H1 (cell line): ENCODE results near the gene CISD1. TPM values are rescaled to one million over a fixed set of nuclear protein-coding genes. Genes with fewer than 3 reads are reported as not detected.

ENCODE experiments used
- CTCF ChIA-PET: fragments of 300-600 bp; sonication (Branson Sonifier 250); formaldehyde crosslinking; loops from one replicate; lab custom pipeline; 2021; ENCODE audit not compliant: partially characterized antibody; lab: Charles Lee
- POLR2A ChIA-PET: fragments of 300-600 bp; sonication (Branson Sonifier 250); formaldehyde crosslinking; loops from one replicate; lab custom pipeline; 2021; ENCODE audit warnings: inconsistent platforms; ENCODE audit not compliant: partially characterized antibody; lab: Charles Lee
- DNase-seq, 2 experiments: peaks; one replicate each; pipeline versions ENCODE4 v3.0.0 to v3.0.0-alpha.2; 2010 to 2022; ENCODE audit warnings: low spot score in 2 of 2, low read depth in 1 of 2, mixed read lengths in 1 of 2
- FAIRE-seq: peaks from 2 replicates; lab custom pipeline; 2011; peaks lifted over from hg19 to GRCh38; lab: Jason Lieb, UNC
- H2AFZ ChIP-seq: 2 replicates; pipeline ENCODE4 v1.8.1; 2012; ENCODE audit warnings: low read length, inconsistent platforms
- H2AK5ac ChIP-seq: 2 replicates; pipeline ENCODE4 v1.6.1; 2013; ENCODE audit warnings: low read depth, low read length
- H2BK120ac ChIP-seq: replicated peaks from 2 replicates; pipeline ENCODE3; 2013; ENCODE audit warnings: low read depth, low read length, inconsistent platforms
- H2BK12ac ChIP-seq: 2 replicates; pipeline ENCODE4 v1.6.1; 2013; ENCODE audit warnings: low read depth, low read length
- H2BK15ac ChIP-seq: 2 replicates; pipeline ENCODE4 v1.6.1; 2013; ENCODE audit warnings: low read length
- H2BK20ac ChIP-seq: 2 replicates; pipeline ENCODE4 v1.6.1; 2013; ENCODE audit warnings: low read length
- H2BK5ac ChIP-seq: 2 replicates; pipeline ENCODE4 v1.6.1; 2013; ENCODE audit warnings: low read depth, low read length
- H3K14ac ChIP-seq: 2 replicates; pipeline ENCODE4 v1.6.1; 2013; ENCODE audit warnings: inconsistent platforms; ENCODE audit not compliant: insufficient read length
- H3K18ac ChIP-seq: 2 replicates; pipeline ENCODE4 v1.6.1; 2013; ENCODE audit warnings: low read length; ENCODE audit errors: extremely low read depth
- H3K23ac ChIP-seq: 2 replicates; pipeline ENCODE4 v1.6.1; 2013; ENCODE audit warnings: inconsistent platforms; ENCODE audit not compliant: insufficient read length
- H3K23me2 ChIP-seq: 2 replicates; pipeline ENCODE4 v1.6.1; 2013; ENCODE audit warnings: low read depth, low read length
- H3K27ac ChIP-seq: 2 replicates; pipeline ENCODE4 v1.6.1; 2011; ENCODE audit warnings: low read depth, low read length, inconsistent platforms
- H3K27me3 ChIP-seq, 4 experiments: replicated peaks in 1 of 4; 1 replicate in 1 of 4; 2 replicates in 3 of 4; pipeline versions ENCODE4 v1.6.1 to v1.8.1; 2011 to 2013; ENCODE audit warnings: low read length in 3 of 4, mild to moderate bottlenecking in 3 of 4, inconsistent platforms in 2 of 4, mixed read lengths in 2 of 4, moderate library complexity in 1 of 4; ENCODE audit not compliant: control insufficient read depth in 3 of 4, insufficient read depth in 3 of 4; ENCODE audit errors: extremely low read depth in 1 of 4
- H3K36me3 ChIP-seq, 4 experiments: 2 replicates each; pipeline versions ENCODE4 v1.6.1 to v1.8.1; 2011 to 2013; ENCODE audit warnings: mild to moderate bottlenecking in 4 of 4, low read length in 3 of 4, moderate library complexity in 2 of 4, control low read depth in 1 of 4, inconsistent platforms in 1 of 4; ENCODE audit not compliant: insufficient read depth in 4 of 4, control insufficient read depth in 2 of 4
- H3K4ac ChIP-seq: replicated peaks from 2 replicates; pipeline ENCODE3; 2013; ENCODE audit warnings: low read length, low read depth, mixed read lengths, inconsistent platforms; ENCODE audit not compliant: insufficient read length
- H3K4me1 ChIP-seq, 4 experiments: replicated peaks in 1 of 4; 1 replicate in 1 of 4; 2 replicates in 3 of 4; pipeline versions ENCODE4 v1.6.1 to v1.8.1; 2011 to 2013; ENCODE audit warnings: low read length in 3 of 4, inconsistent platforms in 2 of 4, mixed read lengths in 1 of 4; ENCODE audit not compliant: insufficient read depth in 4 of 4, control insufficient read depth in 3 of 4
- H3K4me2 ChIP-seq, 2 experiments: 2 replicates each; pipeline versions ENCODE4 v1.6.1 to v1.8.1; 2011 to 2013; ENCODE audit warnings: low read depth in 2 of 2, low read length in 2 of 2, control low read depth in 1 of 2, inconsistent platforms in 1 of 2, mild to moderate bottlenecking in 1 of 2; ENCODE audit not compliant: insufficient read depth in 1 of 2
- H3K4me3 ChIP-seq, 4 experiments: fragments of 200-600, 300-600 bp in 1 of 4; sonication (generic), shearing (Covaris generic), sonication (Bioruptor Twin) in 1 of 4; 2 replicates each; pipeline versions ENCODE4 v1.5.1 to v1.8.1; 2011 to 2016; ENCODE audit warnings: low read length in 4 of 4, low read depth in 3 of 4, control low read depth in 2 of 4, inconsistent platforms in 2 of 4, mild to moderate bottlenecking in 2 of 4, mixed read lengths in 1 of 4, moderate library complexity in 1 of 4; ENCODE audit not compliant: insufficient read depth in 2 of 4; ENCODE audit errors: extremely low read depth in 1 of 4
- H3K56ac ChIP-seq: replicated peaks from 2 replicates; pipeline ENCODE3; 2013; ENCODE audit warnings: low read depth, mild to moderate bottlenecking, mixed read lengths, low read length, inconsistent platforms; ENCODE audit not compliant: insufficient read length
- H3K79me1 ChIP-seq: 2 replicates; pipeline ENCODE4 v1.6.1; 2013; ENCODE audit warnings: low read depth, low read length, control low read depth
- H3K79me2 ChIP-seq, 2 experiments: 2 replicates each; pipeline versions ENCODE4 v1.6.1 to v1.8.1; 2012 to 2013; ENCODE audit warnings: low read length in 2 of 2, mild to moderate bottlenecking in 2 of 2, inconsistent platforms in 1 of 2; ENCODE audit not compliant: insufficient read depth in 2 of 2, control insufficient read depth in 1 of 2
- H3K9ac ChIP-seq, 4 experiments: replicated peaks in 1 of 4; 1 replicate in 1 of 4; 2 replicates in 3 of 4; pipeline versions ENCODE4 v1.6.1 to v1.8.1; 2011 to 2013; ENCODE audit warnings: low read depth in 3 of 4, low read length in 3 of 4, control low read depth in 2 of 4, mild to moderate bottlenecking in 2 of 4, moderate library complexity in 2 of 4, inconsistent platforms in 1 of 4; ENCODE audit errors: extremely low read depth in 1 of 4
- H3K9me3 ChIP-seq, 2 experiments: 2 replicates each; pipeline versions ENCODE4 v1.6.1 to v1.8.1; 2012 to 2013; ENCODE audit warnings: mild to moderate bottlenecking in 2 of 2, moderate library complexity in 2 of 2, control low read depth in 1 of 2, inconsistent platforms in 1 of 2, low read depth in 1 of 2, low read length in 1 of 2, mixed read lengths in 1 of 2; ENCODE audit not compliant: insufficient read depth in 2 of 2
- H4K20me1 ChIP-seq, 2 experiments: replicated peaks in 1 of 2; 2 replicates each; pipeline versions ENCODE3 to v1.8.1; 2011 to 2013; ENCODE audit warnings: inconsistent platforms in 2 of 2, low read length in 2 of 2, mild to moderate bottlenecking in 1 of 2; ENCODE audit not compliant: insufficient read depth in 2 of 2, control insufficient read depth in 1 of 2
- H4K5ac ChIP-seq: 2 replicates; pipeline ENCODE4 v1.6.1; 2013; ENCODE audit warnings: low read length, low read depth, mixed read lengths, inconsistent platforms; ENCODE audit not compliant: insufficient read length
- H4K8ac ChIP-seq: 2 replicates; pipeline ENCODE4 v1.8.0; 2013; ENCODE audit warnings: mild to moderate bottlenecking, moderate library complexity, low read length, inconsistent platforms; ENCODE audit not compliant: insufficient read depth; ENCODE audit errors: extremely low read depth
- H4K91ac ChIP-seq: replicated peaks from 2 replicates; pipeline ENCODE3; 2013; ENCODE audit warnings: low read length, mixed read lengths, inconsistent platforms; ENCODE audit not compliant: insufficient read length
- CBX5 ChIP-seq: fragments of 300-800, 300-1000 bp; sonication (generic); IDR thresholded peaks from 2 replicates; pipeline ENCODE4 v1.7.1; 2016; ENCODE audit warnings: antibody characterized with exemption, low read length, low read depth
- CTCF ChIP-seq, 3 experiments: IDR thresholded peaks; 1 replicate in 2 of 3; 2 replicates in 1 of 3; pipeline versions ENCODE4 v1.5.1 to v1.6.1; 2011; ENCODE audit warnings: low read length in 3 of 3, mild to moderate bottlenecking in 3 of 3, inconsistent platforms in 2 of 3, low read depth in 1 of 3, moderate library complexity in 1 of 3; ENCODE audit not compliant: insufficient read depth in 1 of 3; ENCODE audit errors: control extremely low read depth in 1 of 3
- EGR1 ChIP-seq: IDR thresholded peaks from 2 replicates; pipeline ENCODE4 v1.6.1; 2011; ENCODE audit warnings: low read depth, low read length, borderline replicate concordance
- EZH2 ChIP-seq: fragments of 200-600 bp; sonication (generic); IDR thresholded peaks from 2 replicates; pipeline ENCODE4 v1.7.1; 2012; ENCODE audit warnings: low read depth, mild to moderate bottlenecking, moderate library complexity, low read length, inconsistent platforms; ENCODE audit not compliant: severe bottlenecking
- FOSL1 ChIP-seq: IDR thresholded peaks from 2 replicates; pipeline ENCODE4 v1.6.1; 2011; ENCODE audit warnings: mild to moderate bottlenecking, low read depth, low read length, moderate library complexity; ENCODE audit not compliant: insufficient read depth
- POU5F1 ChIP-seq: IDR thresholded peaks from 2 replicates; pipeline ENCODE4 v1.6.1; 2011; ENCODE audit warnings: low read depth, mild to moderate bottlenecking, low read length, moderate library complexity
- RFX5 ChIP-seq: IDR thresholded peaks from 2 replicates; pipeline ENCODE4 v1.6.1; 2011; ENCODE audit warnings: low read depth, low read length, improper control_type of control experiment, borderline replicate concordance
- RNF2 ChIP-seq: fragments of 200-900, 300-1000 bp; sonication (generic); IDR thresholded peaks from 2 replicates; pipeline ENCODE4 v1.7.1; 2016; ENCODE audit warnings: borderline replicate concordance, low read depth, mild to moderate bottlenecking, antibody characterized with exemption, low read length; ENCODE audit not compliant: poor library complexity, severe bottlenecking; ENCODE audit errors: missing control alignments
- SIRT6 ChIP-seq: IDR thresholded peaks from one replicate; pipeline ENCODE4 v1.7.1; 2012; ENCODE audit warnings: low read length, inconsistent platforms
- SP2 ChIP-seq: IDR thresholded peaks from 2 replicates; pipeline ENCODE4 v1.6.1; 2012; ENCODE audit warnings: mild to moderate bottlenecking, low read length, inconsistent platforms
- SRF ChIP-seq: IDR thresholded peaks from 2 replicates; pipeline ENCODE4 v1.6.1; 2011; ENCODE audit warnings: mild to moderate bottlenecking, low read depth, low read length, moderate library complexity
- SUZ12 ChIP-seq: fragments of 200-600 bp; sonication (generic); IDR thresholded peaks from 2 replicates; pipeline ENCODE4 v1.6.1; 2012; ENCODE audit warnings: mild to moderate bottlenecking, inconsistent platforms, low read length, moderate library complexity, mixed read lengths
- polyA plus RNA-seq, 7 experiments: library from polyadenylated mRNA; depleted of rRNA in 3 of 7; stranded (reverse) in 5 of 7; unstranded in 2 of 7; fragments of >200 nt in 5 of 7; fragments of 200-250 nt in 2 of 7; gene quantifications; 1 replicate in 5 of 7; 2 replicates in 1 of 7; 4 replicates in 1 of 7; pipeline versions ENCODE4 v1.2.1 to v1.2.3, GENCODE V29; 2011 to 2013; ENCODE audit warnings: missing spikeins in 2 of 7, mixed read lengths in 2 of 7
- total RNA-seq: library from RNA; stranded (reverse); fragmentation: NEBNext Ultra II Directional; extraction: Animal tissue kit (Norgen Biotek cat#: 25700); gene quantifications from 2 replicates; pipeline ENCODE4 v1.2.1, GENCODE V29; 2021

Gene CISD1
- total and polyA plus RNA-seq, 2 of the 8 experiments (the other 6 are each of a cell fraction or from before 2014, with no cell fraction given) = 22.6 to 43.2 TPM

- Histone ChIP-seq H3K4me2 (no peak overlapping the region), H2BK20ac (no peak overlapping the region), H3K56ac (no peak overlapping the region), H3K79me2 (peaks cover 0 to 41% of the 10 kb centered on the region in 2 experiments; a peak in 2 of 4 replicates), H3K27me3 (no peaks in the 10 kb centered on the region)
- FAIRE-seq (no peak), DNase-seq (no peak)
- TF ChIP-seq SRF (no peak), CBX5 (no peak), SUZ12 (no peak), EGR1 (no peak), SP2 (no peak), FOSL1 (no peak), POU5F1 (no peak), EZH2 (no peak), RNF2 (no peak), SIRT6 (no peak), RFX5 (no peak), CTCF (IDR thresholded peaks at IDR 0.05; ENCODE audit: control extremely low read depth in 1 of 3, insufficient read depth in 1 of 3, low read depth in 1 of 3, low read length in 3 of 3) (no peak)
- TF ChIP-seq, all 59 proteins: peak for 0
- Histone ChIP-seq H4K20me1 (no peaks in the 10 kb centered on the region), H3K9me3 (no peaks in the 10 kb centered on the region), H4K91ac (no peak overlapping the region), H3K4me1 (no peaks in the 10 kb centered on the region), H3K27ac (no peak overlapping the region), H2BK120ac (no peak overlapping the region), H3K23ac (no peak overlapping the region), H3K79me1 (no peaks in the 10 kb centered on the region), H3K4me3 (no peak overlapping the region), H4K5ac (no peak overlapping the region), H2AFZ (no peak overlapping the region), H3K14ac (no peak overlapping the region), H2BK15ac (no peak overlapping the region), H4K8ac (no peak overlapping the region), H2BK12ac (no peak overlapping the region), H3K36me3 (peaks cover 0 to 16% (median 4%) of the 10 kb centered on the region in 4 experiments; a peak in 4 of 8 replicates), H3K4ac (no peak overlapping the region), H3K23me2 (no peaks in the 10 kb centered on the region), H3K18ac (no peak overlapping the region), H2BK5ac (no peak overlapping the region), H3K9ac (no peak overlapping the region), H2AK5ac (no peak overlapping the region)
- POLR2A ChIA-PET = interaction anchor here (2.6 kb wide), 1 partner anchor 14 kb away, joined by 7 read pairs; no protein-coding TSS in a partner anchor
- CTCF ChIA-PET = interaction anchor here (0.8 to 1.9 kb wide), 3 partner anchors 15 to 29 kb away, joined by 3 to 6 read pairs (median 3); no protein-coding TSS in a partner anchor
Observed at GRCh38 chr10:58275908-58276307, 6.9 kb downstream of the CISD1 start.
